SHP77 treated with DMSO at 0.1 percent for 48 hours (cell line): ENCODE results near the gene NAT16.
"Not testable (repeated sequence)": the region's sequence is repeated elsewhere in the genome, so short reads cannot be mapped to it uniquely, and the experiment has no call there.

Experiments
- DNase-seq: peaks from one replicate; lab custom pipeline; 2025; lab: John Stamatoyannopoulos, UW

NAT16 gene

GRCh38 chr7:101201695-101202602, 21.9 kb upstream of the NAT16 start:
- DNase-seq, result no peak

GRCh38 chr7:101200862-101201599, 20.9 kb upstream of the NAT16 start, which contains the start of gene MOGAT3:
TSS of gene MOGAT3 (minus strand) at chr7:101201036. CDS start at chr7:101200854, 182 bp downstream.
- no peak for DNase-seq

- DNase-seq, result no peak
Measured at GRCh38 chr7:101200504-101200861, 20.4 kb upstream of the NAT16 start.

GRCh38 chr7:101199522-101199921, 19.4 kb upstream of the NAT16 start:
- DNase-seq, result not testable (repeated sequence)

- DNase-seq, result no peak
Measured at GRCh38 chr7:101198476-101198875, 18.4 kb upstream of the NAT16 start.

- DNase-seq, result no peak
Measured at GRCh38 chr7:101197991-101198390, 17.9 kb upstream of the NAT16 start.

GRCh38 chr7:101195884-101196283, 15.8 kb upstream of the NAT16 start:
- no peak for DNase-seq

- no peak for DNase-seq
Measured at GRCh38 chr7:101189109-101189508, 9.0 kb upstream of the NAT16 start.

GRCh38 chr7:101186844-101187428, 6.8 kb upstream of the NAT16 start:
- DNase-seq, result no peak

- no peak for DNase-seq
Measured at GRCh38 chr7:101186194-101186593, 6.1 kb upstream of the NAT16 start.

- no peak for DNase-seq
Measured at GRCh38 chr7:101185258-101185839, 5.3 kb upstream of the NAT16 start.

GRCh38 chr7:101179713-101180112, 380 bp downstream of the NAT16 start:
- no peak for DNase-seq

- DNase-seq, result no peak
Measured at GRCh38 chr7:101179117-101179516, 976 bp downstream of the NAT16 start.

- no peak for DNase-seq
Measured at GRCh38 chr7:101177644-101178043, 2.4 kb downstream of the NAT16 start.

GRCh38 chr7:101175664-101176063, 4.4 kb downstream of the NAT16 start:
- no peak for DNase-seq

GRCh38 chr7:101174322-101174854, 5.7 kb downstream of the NAT16 start:
- DNase-seq, result no peak

GRCh38 chr7:101173752-101174244, 6.3 kb downstream of the NAT16 start:
- no peak for DNase-seq

GRCh38 chr7:101172854-101173751, 7.0 kb downstream of the NAT16 start:
- DNase-seq, result peak; percentile 66

GRCh38 chr7:101172005-101172853, 7.9 kb downstream of the NAT16 start:
- peak; percentile 32 for DNase-seq

GRCh38 chr7:101171442-101171837, 8.7 kb downstream of the NAT16 start:
- DNase-seq, result no peak
